Coronary artery (tissue), 2 donors: ENCODE data around the gene PLRG1.

Experiments used
- DNase-seq: peaks from one replicate; pipeline ENCODE4 v3.0.0-alpha.2; 2017; ENCODE audit warnings: low spot score
- H3K27ac ChIP-seq, 2 donors: fragments of 200-600 bp; sonication (generic); one replicate each; pipeline ENCODE4 v1.5.1; 2016 to 2019
- H3K4me3 ChIP-seq: fragments of 200-600 bp; sonication (generic); 2 replicates; pipeline ENCODE4 v1.5.1; 2016; ENCODE audit warnings: mild to moderate bottlenecking, moderate library complexity
- CTCF ChIP-seq: fragments of 200-600 bp; sonication (generic); IDR thresholded peaks from one replicate; pipeline ENCODE4 v1.5.1; 2019; ENCODE audit warnings: antibody characterized with exemption

The PLRG1 gene

GRCh38 chr4:154583677-154584076 is 33.5 kb upstream of the PLRG1 start:
- DNase-seq: no peak
- no peak for TF ChIP-seq CTCF
- Histone ChIP-seq H3K27ac (no peak overlapping the region), H3K4me3 (no peak overlapping the region)

GRCh38 chr4:154583230-154583629 is 33.0 kb upstream of the PLRG1 start:
- DNase-seq: no peak

GRCh38 chr4:154582723-154583122 is 32.5 kb upstream of the PLRG1 start:
- H3K27ac ChIP-seq: no peak overlapping the region
- no peak for TF ChIP-seq CTCF
- no peak overlapping the region for H3K4me3 ChIP-seq
- DNase-seq: no peak

More at GRCh38 chr4:154583230-154583629, 33.0 kb upstream of the PLRG1 start:
- H3K4me3 ChIP-seq: no peak overlapping the region
- no peak for TF ChIP-seq CTCF
- no peak overlapping the region for H3K27ac ChIP-seq

GRCh38 chr4:154579927-154580326 is 29.7 kb upstream of the PLRG1 start:
- Histone ChIP-seq H3K27ac (no peak overlapping the region), H3K4me3 (no peak overlapping the region)
- DNase-seq: no peak
- no peak for TF ChIP-seq CTCF

GRCh38 chr4:154578919-154579318 is 28.7 kb upstream of the PLRG1 start:
- TF ChIP-seq CTCF: no peak
- DNase-seq: no peak
- H3K27ac ChIP-seq: no peak overlapping the region

GRCh38 chr4:154577324-154577723 is 27.1 kb upstream of the PLRG1 start:
- Histone ChIP-seq H3K4me3 (no peak overlapping the region), H3K27ac (no peak overlapping the region)
- no peak for TF ChIP-seq CTCF
- DNase-seq: no peak

More at GRCh38 chr4:154578919-154579318, 28.7 kb upstream of the PLRG1 start:
- H3K4me3 ChIP-seq: no peak overlapping the region

GRCh38 chr4:154574311-154574710 is 24.1 kb upstream of the PLRG1 start:
- Histone ChIP-seq H3K4me3 (no peak overlapping the region), H3K27ac (no peak overlapping the region)
- DNase-seq: no peak
- TF ChIP-seq CTCF: no peak
